ENCODE data around the gene P4HA2.
"Not testable (repeated sequence)": the region's sequence is repeated elsewhere in the genome, so short reads cannot be mapped to it uniquely, and the experiment has no call there.

Gene P4HA2

GRCh38 chr5:132195727-132196126 lies 31.9 kb downstream of the P4HA2 start:
- DNase-seq, result no peak

- DNase-seq, result no peak
These were observed 34.4 kb downstream of the P4HA2 start for GRCh38 chr5:132193165-132193694.

- DNase-seq, result no peak
These were observed 37.4 kb downstream of the P4HA2 start for GRCh38 chr5:132190161-132190817.

- no peak for DNase-seq
These were observed 43.1 kb downstream of the P4HA2 start for GRCh38 chr5:132184588-132184987.

- DNase-seq, result no peak
These were observed 43.9 kb downstream of the P4HA2 start for GRCh38 chr5:132183723-132184122.

GRCh38 chr5:132182359-132183040 lies 45.2 kb downstream of the P4HA2 start:
- DNase-seq, result no peak

- DNase-seq, result no peak
These were observed 46.5 kb downstream of the P4HA2 start for GRCh38 chr5:132181011-132181629.

GRCh38 chr5:132180134-132180745 lies 47.4 kb downstream of the P4HA2 start:
- DNase-seq, result no peak

- no peak for DNase-seq
These were observed 48.2 kb downstream of the P4HA2 start for GRCh38 chr5:132179405-132179804.

- DNase-seq, result no peak
These were observed 49.9 kb downstream of the P4HA2 start for GRCh38 chr5:132177691-132178149.

GRCh38 chr5:132176987-132177386 lies 50.7 kb downstream of the P4HA2 start:
- DNase-seq, result no peak

GRCh38 chr5:132176521-132176945 lies 51.1 kb downstream of the P4HA2 start:
- no peak for DNase-seq

- no peak for DNase-seq
These were observed 64.7 kb downstream of the P4HA2 start for GRCh38 chr5:132162945-132163344.

GRCh38 chr5:132161574-132162326 lies 65.9 kb downstream of the P4HA2 start:
- not testable (repeated sequence) for DNase-seq

GRCh38 chr5:132156413-132156812 lies 71.2 kb downstream of the P4HA2 start:
- DNase-seq, result no peak

GRCh38 chr5:132150565-132150964 lies 77.1 kb downstream of the P4HA2 start:
- no peak for DNase-seq

GRCh38 chr5:132147663-132148062 lies 80.0 kb downstream of the P4HA2 start:
- no peak for DNase-seq

- DNase-seq, result not testable (repeated sequence)
These were observed 82.3 kb downstream of the P4HA2 start for GRCh38 chr5:132145326-132145725.

- no peak for DNase-seq
These were observed 84.5 kb downstream of the P4HA2 start for GRCh38 chr5:132143148-132143547.

- DNase-seq, result no peak
These were observed 85.2 kb downstream of the P4HA2 start for GRCh38 chr5:132142459-132142858.

Measured in activated T-cell treated with anti-CD3 and anti-CD28 coated beads, Interleukin-2, amount 50 U/mL, for 1 hour (primary cell).